Measurements from ENCODE around the gene CPT1A.
A peak's percentile ranks its signal among the peaks of the same experiment; 100 is the strongest.

CPT1A gene

GRCh38 chr11:68839911-68840641 is 1.6 kb downstream of the CPT1A start:
- Histone ChIP-seq H3K4me1 (peaks cover 68 to 90% (median 86%) of the 10 kb centered on the region in 10 experiments), H3K27me3 (peaks cover 0 to 32% (median 0%) of the 10 kb centered on the region in 11 experiments; a peak in 7 of 22 replicates), H3K4me3 (peak overlapping the region; percentile 62 to 84 (median 72)), H3K4me2 (peak overlapping the region; percentile 95 to 99 (median 98)), H3K27ac (peak overlapping the region in 10 of 11 experiments; percentile 24 to 97 (median 93); a peak in 19 of 22 replicates), H3K36me3 (no peaks in the 10 kb centered on the region; a peak in 1 of 22 replicates), H3K9ac (peak overlapping the region; percentile 62 to 90 (median 84); a peak in 21 of 22 replicates), H4K20me1 (peaks cover 0 to 10% (median 0%) of the 10 kb centered on the region in 11 experiments; a peak in 6 of 22 replicates), H3K9me3 (replicated peaks in 1 of 11) (no peaks in the 10 kb centered on the region)
- no peak for TF ChIP-seq Cebpa-rat (IDR thresholded peaks at IDR 0.05)

- H3K9me3 ChIP-seq (replicated peaks in 1 of 11), result no peaks in the 10 kb centered on the region
- no peaks in the 10 kb centered on the region; a peak in 1 of 22 replicates for H3K36me3 ChIP-seq
- H3K9ac ChIP-seq, result peak overlapping the region; percentile 79 to 90 (median 84)
- H3K27me3 ChIP-seq, result peaks cover 0 to 24% (median 0%) of the 10 kb centered on the region in 11 experiments; a peak in 7 of 22 replicates
- H4K20me1 ChIP-seq, result peaks cover 0 to 12% (median 0%) of the 10 kb centered on the region in 11 experiments; a peak in 6 of 22 replicates
- H3K4me2 ChIP-seq, result peak overlapping the region; percentile 95 to 99 (median 98)
- H3K27ac ChIP-seq, result peak overlapping the region; percentile 77 to 97 (median 92)
- peaks cover 67 to 87% (median 79%) of the 10 kb centered on the region in 10 experiments for H3K4me1 ChIP-seq
- H3K4me3 ChIP-seq, result peak overlapping the region; percentile 62 to 84 (median 72)
- TF ChIP-seq Cebpa-rat (IDR thresholded peaks at IDR 0.05), result no peak
Observed at GRCh38 chr11:68839054-68839865, 2.5 kb downstream of the CPT1A start.

GRCh38 chr11:68838572-68838964 is 3.1 kb downstream of the CPT1A start:
- Histone ChIP-seq H3K4me1 (peaks cover 60 to 80% (median 72%) of the 10 kb centered on the region in 10 experiments), H3K4me2 (peak overlapping the region; percentile 92 to 99 (median 98)), H3K27ac (peak overlapping the region; percentile 77 to 97 (median 92)), H3K27me3 (peaks cover 0 to 17% (median 0%) of the 10 kb centered on the region in 11 experiments; a peak in 7 of 22 replicates), H3K9ac (peak overlapping the region; percentile 79 to 90 (median 84)), H3K4me3 (peak overlapping the region; percentile 62 to 84 (median 72)), H3K9me3 (replicated peaks in 1 of 11) (no peaks in the 10 kb centered on the region), H4K20me1 (peaks cover 0 to 13% (median 0%) of the 10 kb centered on the region in 11 experiments; a peak in 6 of 22 replicates), H3K36me3 (no peaks in the 10 kb centered on the region; a peak in 1 of 22 replicates)
- no peak for TF ChIP-seq Cebpa-rat (IDR thresholded peaks at IDR 0.05)

- H3K36me3 ChIP-seq, result no peaks in the 10 kb centered on the region; a peak in 1 of 22 replicates
- H3K4me1 ChIP-seq, result peaks cover 53 to 75% (median 67%) of the 10 kb centered on the region in 10 experiments
- TF ChIP-seq Cebpa-rat (IDR thresholded peaks at IDR 0.05), result no peak
- no peaks in the 10 kb centered on the region for H3K9me3 ChIP-seq (replicated peaks in 1 of 11)
- H3K27me3 ChIP-seq, result peaks cover 0 to 10% (median 0%) of the 10 kb centered on the region in 11 experiments; a peak in 7 of 22 replicates
- peak overlapping the region; percentile 62 to 84 (median 72); a peak in 17 of 20 replicates for H3K4me3 ChIP-seq
- peak overlapping the region; percentile 79 to 90 (median 84) for H3K9ac ChIP-seq
- H3K27ac ChIP-seq, result peak overlapping the region; percentile 77 to 97 (median 92); a peak in 21 of 22 replicates
- peaks cover 0 to 20% (median 0%) of the 10 kb centered on the region in 11 experiments; a peak in 6 of 22 replicates for H4K20me1 ChIP-seq
- peak overlapping the region; percentile 92 to 99 (median 98) for H3K4me2 ChIP-seq
Observed at GRCh38 chr11:68837583-68838571, 3.8 kb downstream of the CPT1A start.

- Histone ChIP-seq H3K27ac (no peak overlapping the region; a peak in 1 of 22 replicates), H3K4me1 (peaks cover 44 to 70% (median 54%) of the 10 kb centered on the region in 10 experiments)
Observed at GRCh38 chr11:68835749-68836148, 6.0 kb downstream of the CPT1A start.

GRCh38 chr11:68835328-68835727 is 6.4 kb downstream of the CPT1A start:
- no peak overlapping the region; a peak in 1 of 22 replicates for H3K9ac ChIP-seq
- H3K4me1 ChIP-seq, result peaks cover 42 to 68% (median 50%) of the 10 kb centered on the region in 10 experiments
- H3K27me3 ChIP-seq, result no peaks in the 10 kb centered on the region
- H3K4me2 ChIP-seq, result peak overlapping the region in 9 of 11 experiments; percentile 12 to 99 (median 95); a peak in 11 of 22 replicates
- no peaks in the 10 kb centered on the region; a peak in 2 of 22 replicates for H3K36me3 ChIP-seq
- no peaks in the 10 kb centered on the region for H3K9me3 ChIP-seq (replicated peaks in 1 of 11)
- no peak overlapping the region for H3K4me3 ChIP-seq
- H4K20me1 ChIP-seq, result peaks cover 0 to 42% (median 3%) of the 10 kb centered on the region in 11 experiments; a peak in 6 of 22 replicates
- no peak overlapping the region for H3K27ac ChIP-seq
- no peak for TF ChIP-seq Cebpa-rat (IDR thresholded peaks at IDR 0.05)

More at GRCh38 chr11:68835749-68836148, 6.0 kb downstream of the CPT1A start:
- Histone ChIP-seq H3K4me2 (peak overlapping the region in 10 of 11 experiments; percentile 12 to 99 (median 96); a peak in 17 of 22 replicates), H3K27me3 (no peaks in the 10 kb centered on the region), H4K20me1 (peaks cover 0 to 38% (median 0%) of the 10 kb centered on the region in 11 experiments; a peak in 6 of 22 replicates), H3K9me3 (replicated peaks in 1 of 11) (no peaks in the 10 kb centered on the region), H3K36me3 (no peaks in the 10 kb centered on the region; a peak in 1 of 22 replicates), H3K9ac (no peak overlapping the region; a peak in 1 of 22 replicates), H3K4me3 (no peak overlapping the region)
- no peak for TF ChIP-seq Cebpa-rat (IDR thresholded peaks at IDR 0.05)

GRCh38 chr11:68832476-68833181 is 9.1 kb downstream of the CPT1A start:
- no peaks in the 10 kb centered on the region for H3K9me3 ChIP-seq (replicated peaks in 1 of 11)
- H4K20me1 ChIP-seq, result peaks cover 0 to 69% (median 0%) of the 10 kb centered on the region in 11 experiments; a peak in 4 of 22 replicates
- H3K27ac ChIP-seq, result no peak overlapping the region
- peaks cover 38 to 72% (median 52%) of the 10 kb centered on the region in 10 experiments for H3K4me1 ChIP-seq
- no peaks in the 10 kb centered on the region for H3K27me3 ChIP-seq
- peak overlapping the region in 1 of 11 experiments; percentile 13; a peak in 1 of 22 replicates for H3K4me2 ChIP-seq
- no peak for TF ChIP-seq Cebpa-rat (IDR thresholded peaks at IDR 0.05)
- H3K36me3 ChIP-seq, result no peaks in the 10 kb centered on the region; a peak in 2 of 22 replicates
- H3K9ac ChIP-seq, result no peak overlapping the region
- no peak overlapping the region for H3K4me3 ChIP-seq
